Esophagus squamous epithelium (tissue), 4 donors: Measurements from ENCODE around the gene TAPBPL.

ENCODE experiments used
- CTCF ChIP-seq, 6 experiments: fragments of 450-650 bp in 4 of 6; fragments of 200-600 bp in 2 of 6; sonication (generic) in 2 of 6; IDR thresholded peaks; one replicate each; pipeline ENCODE4 v1.5.1; 2016 to 2019; ENCODE audit warnings: antibody characterized with exemption in 6 of 6, mild to moderate bottlenecking in 4 of 6, moderate library complexity in 4 of 6
- POLR2A ChIP-seq, 4 donors: fragments of 450-650 bp; IDR thresholded peaks; one replicate each; pipeline ENCODE4 v1.6.1; 2017; ENCODE audit warnings: antibody characterized with exemption in 4 of 4, mild to moderate bottlenecking in 4 of 4, moderate library complexity in 3 of 4

DNA sequence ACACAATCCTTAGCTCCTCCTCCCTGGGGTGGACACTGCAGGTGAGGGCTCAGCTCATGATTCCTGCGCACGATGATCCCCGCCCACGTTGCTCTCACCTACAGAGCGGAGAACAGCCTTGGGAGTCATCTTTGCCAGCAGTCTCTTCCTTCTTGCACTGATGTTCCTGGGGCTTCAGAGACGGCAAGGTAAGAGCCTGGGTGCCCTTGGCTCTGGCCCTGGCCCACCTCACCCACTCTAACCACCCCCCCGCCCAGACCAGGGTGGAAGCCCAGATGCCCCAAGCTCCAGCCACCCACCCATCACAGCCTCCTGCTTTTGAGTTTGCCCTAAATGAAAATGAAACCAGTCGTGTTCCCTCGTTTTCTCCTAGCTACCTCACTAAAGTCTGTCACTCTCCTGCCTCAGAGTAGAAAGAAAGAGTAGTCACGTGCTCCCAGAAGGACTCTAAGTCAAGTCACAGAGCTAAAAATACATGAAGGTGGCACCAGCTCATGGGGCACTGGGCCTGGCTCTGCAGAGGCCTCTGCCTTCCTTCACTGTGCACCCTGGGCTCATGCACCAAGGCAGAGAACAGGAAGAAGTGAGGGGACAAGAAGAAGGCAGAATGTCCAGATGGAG, 9.0 kb downstream of the TAPBPL start:
- TF ChIP-seq CTCF (IDR thresholded peaks at IDR 0.05), result no peak
- TF ChIP-seq POLR2A (IDR thresholded peaks at IDR 0.05), result no peak
